PC-9 (cell line): ENCODE results near the gene PLEKHA5.

Experiments used
- EZH2 ChIP-seq: fragments of 200-600 bp; sonication (generic); IDR thresholded peaks from 2 replicates; pipeline ENCODE4 v1.8.0; 2017; ENCODE audit warnings: antibody characterized with exemption, low read depth
- TF ChIP-seq, protein P1 (sequence below): fragments of 200-600 bp; sonication (generic); conservative IDR thresholded peaks from 2 replicates; pipeline ENCODE4 v1.6.1; 2017; ENCODE audit warnings: mixed run types, antibody characterized with exemption, mild to moderate bottlenecking, moderate library complexity

GRCh38 chr12:19230299-19230866 is 100.8 kb downstream of the PLEKHA5 start:
- TF ChIP-seq, protein P1, sequence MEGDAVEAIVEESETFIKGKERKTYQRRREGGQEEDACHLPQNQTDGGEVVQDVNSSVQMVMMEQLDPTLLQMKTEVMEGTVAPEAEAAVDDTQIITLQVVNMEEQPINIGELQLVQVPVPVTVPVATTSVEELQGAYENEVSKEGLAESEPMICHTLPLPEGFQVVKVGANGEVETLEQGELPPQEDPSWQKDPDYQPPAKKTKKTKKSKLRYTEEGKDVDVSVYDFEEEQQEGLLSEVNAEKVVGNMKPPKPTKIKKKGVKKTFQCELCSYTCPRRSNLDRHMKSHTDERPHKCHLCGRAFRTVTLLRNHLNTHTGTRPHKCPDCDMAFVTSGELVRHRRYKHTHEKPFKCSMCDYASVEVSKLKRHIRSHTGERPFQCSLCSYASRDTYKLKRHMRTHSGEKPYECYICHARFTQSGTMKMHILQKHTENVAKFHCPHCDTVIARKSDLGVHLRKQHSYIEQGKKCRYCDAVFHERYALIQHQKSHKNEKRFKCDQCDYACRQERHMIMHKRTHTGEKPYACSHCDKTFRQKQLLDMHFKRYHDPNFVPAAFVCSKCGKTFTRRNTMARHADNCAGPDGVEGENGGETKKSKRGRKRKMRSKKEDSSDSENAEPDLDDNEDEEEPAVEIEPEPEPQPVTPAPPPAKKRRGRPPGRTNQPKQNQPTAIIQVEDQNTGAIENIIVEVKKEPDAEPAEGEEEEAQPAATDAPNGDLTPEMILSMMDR = no peak
- TF ChIP-seq EZH2 = no peak
